ENCODE measurements around the gene PARN.

GRCh38 chr16:14445937-14446715 is 183.9 kb downstream of the PARN start:
- TF ChIP-seq RAD21 (IDR thresholded peaks at IDR 0.05 in 1 of 2, conservative IDR thresholded peaks at IDR 0.05 in 1 of 2; ENCODE audit: low read depth in 2 of 2, low read length in 2 of 2) = no peak
- TF ChIP-seq GABPA (IDR thresholded peaks at IDR 0.05; ENCODE audit: borderline replicate concordance, insufficient read depth, low read length) = no peak
- no peak for TF ChIP-seq SUZ12 (IDR thresholded peaks at IDR 0.05; ENCODE audit: low read length)
- no peak for TF ChIP-seq NRF1 (IDR thresholded peaks at IDR 0.05; ENCODE audit: low read depth, low read length)
- TF ChIP-seq CTCF (IDR thresholded peaks at IDR 0.05; ENCODE audit: control extremely low read depth in 1 of 3, insufficient read depth in 1 of 3, low read depth in 1 of 3, low read length in 3 of 3) = no peak
